ENCODE data around the gene CFAP99.
A peak's percentile ranks its signal among the peaks of the same experiment; 100 is the strongest.

CFAP99 gene

DNA sequence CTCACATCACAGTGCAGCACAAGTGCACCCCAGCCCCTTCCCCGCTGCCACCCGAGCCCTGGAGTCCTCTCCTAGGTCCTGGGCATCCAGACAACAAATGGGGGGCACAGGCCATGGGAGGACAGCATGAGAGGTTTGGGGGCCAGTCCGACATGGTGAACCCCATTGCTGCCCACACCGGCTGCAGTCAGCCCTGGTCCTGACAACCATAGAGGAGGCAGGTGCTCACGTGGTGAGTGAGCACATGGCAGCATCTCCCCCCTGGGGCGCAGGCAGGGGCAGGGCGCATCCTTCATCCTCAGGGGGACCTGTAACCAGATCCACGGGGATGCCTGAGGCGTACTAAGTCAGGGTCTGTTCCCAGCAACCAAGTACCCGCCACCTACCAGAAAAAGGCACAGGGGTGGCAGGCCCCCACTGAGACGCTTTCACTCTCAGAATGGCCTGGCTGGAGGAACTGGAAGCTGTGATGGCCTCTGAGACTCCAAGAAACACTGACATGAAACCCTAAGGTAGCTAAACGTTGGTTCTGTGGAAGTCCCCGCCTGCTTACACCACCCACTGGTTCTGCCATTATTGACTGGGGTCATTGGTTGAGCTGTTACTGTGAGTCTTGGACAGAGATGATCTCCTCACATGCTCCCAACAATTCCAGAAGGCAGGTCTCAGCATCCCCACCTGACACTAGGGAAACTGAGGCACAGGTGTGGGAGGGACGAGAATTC is 6.8 kb upstream of the CFAP99 start:
- DNase-seq (ENCODE audit: low read depth in 1 of 2, low spot score in 1 of 2): no peak

- DNase-seq (ENCODE audit: low read depth in 1 of 2, low spot score in 1 of 2): peak in 1 of 2 donors; percentile 59
Observed at GRCh38 chr4:2412534-2412884, 6.2 kb upstream of the CFAP99 start.

- peak; percentile 61 to 65 for DNase-seq (ENCODE audit: low read depth in 1 of 2, low spot score in 1 of 2)
Observed at GRCh38 chr4:2412885-2413716, 5.7 kb upstream of the CFAP99 start.

GRCh38 chr4:2413821-2414610 is 4.7 kb upstream of the CFAP99 start:
- DNase-seq (ENCODE audit: low read depth in 1 of 2, low spot score in 1 of 2): no peak

DNA sequence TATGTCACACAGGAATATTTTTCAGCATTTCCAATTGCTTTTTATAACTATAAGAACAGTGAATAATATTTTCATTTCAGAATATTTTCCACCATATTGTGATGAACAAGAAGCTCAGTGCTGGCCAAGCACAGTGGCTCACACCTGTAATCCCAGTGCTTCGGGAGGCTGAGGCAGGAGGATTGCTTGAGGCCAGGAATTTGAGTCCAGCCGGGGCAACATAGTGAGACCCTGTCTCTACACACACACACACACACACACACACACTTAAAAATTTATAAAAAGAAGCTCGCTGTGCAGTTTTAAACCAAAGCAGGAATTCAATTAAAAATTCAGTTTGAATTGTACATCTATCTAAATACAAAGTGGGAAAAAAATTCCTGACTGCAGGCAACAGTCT is 3.5 kb upstream of the CFAP99 start:
- DNase-seq (ENCODE audit: low read depth in 1 of 2, low spot score in 1 of 2): no peak

GRCh38 chr4:2415881-2416563 is 2.7 kb upstream of the CFAP99 start:
- DNase-seq (ENCODE audit: low read depth in 1 of 2, low spot score in 1 of 2): no peak

GRCh38 chr4:2416564-2417225 is 2.1 kb upstream of the CFAP99 start:
- no peak for DNase-seq (ENCODE audit: low read depth in 1 of 2, low spot score in 1 of 2)

DNA sequence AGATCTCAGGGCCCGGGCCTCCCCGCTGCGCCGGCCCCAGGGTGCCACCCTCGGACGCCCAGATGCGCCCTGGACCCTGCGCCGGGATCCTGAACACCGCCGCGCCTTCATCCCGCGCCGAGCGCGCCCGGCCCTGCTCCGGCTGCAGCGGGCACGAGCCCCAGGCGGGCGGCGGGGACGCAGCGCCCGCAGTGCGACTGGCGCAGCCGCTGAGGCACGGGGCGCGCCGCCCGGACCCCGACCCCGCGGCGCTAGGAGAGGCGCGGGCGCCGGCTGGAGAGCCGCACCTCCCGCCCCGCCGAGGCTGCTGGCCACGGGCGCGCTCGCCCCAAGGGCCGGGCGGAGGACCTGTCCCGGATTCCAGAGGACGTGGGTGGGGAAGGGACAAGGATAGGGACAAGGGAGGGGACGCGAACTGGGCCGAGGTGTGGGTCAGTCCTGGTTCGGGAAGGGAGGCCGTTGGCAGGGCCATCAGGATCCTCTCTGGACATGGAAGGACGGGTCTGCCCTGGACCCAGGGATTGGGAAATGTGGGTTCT is 1.5 kb upstream of the CFAP99 start:
- DNase-seq (ENCODE audit: low read depth in 1 of 2, low spot score in 1 of 2): no peak

DNA sequence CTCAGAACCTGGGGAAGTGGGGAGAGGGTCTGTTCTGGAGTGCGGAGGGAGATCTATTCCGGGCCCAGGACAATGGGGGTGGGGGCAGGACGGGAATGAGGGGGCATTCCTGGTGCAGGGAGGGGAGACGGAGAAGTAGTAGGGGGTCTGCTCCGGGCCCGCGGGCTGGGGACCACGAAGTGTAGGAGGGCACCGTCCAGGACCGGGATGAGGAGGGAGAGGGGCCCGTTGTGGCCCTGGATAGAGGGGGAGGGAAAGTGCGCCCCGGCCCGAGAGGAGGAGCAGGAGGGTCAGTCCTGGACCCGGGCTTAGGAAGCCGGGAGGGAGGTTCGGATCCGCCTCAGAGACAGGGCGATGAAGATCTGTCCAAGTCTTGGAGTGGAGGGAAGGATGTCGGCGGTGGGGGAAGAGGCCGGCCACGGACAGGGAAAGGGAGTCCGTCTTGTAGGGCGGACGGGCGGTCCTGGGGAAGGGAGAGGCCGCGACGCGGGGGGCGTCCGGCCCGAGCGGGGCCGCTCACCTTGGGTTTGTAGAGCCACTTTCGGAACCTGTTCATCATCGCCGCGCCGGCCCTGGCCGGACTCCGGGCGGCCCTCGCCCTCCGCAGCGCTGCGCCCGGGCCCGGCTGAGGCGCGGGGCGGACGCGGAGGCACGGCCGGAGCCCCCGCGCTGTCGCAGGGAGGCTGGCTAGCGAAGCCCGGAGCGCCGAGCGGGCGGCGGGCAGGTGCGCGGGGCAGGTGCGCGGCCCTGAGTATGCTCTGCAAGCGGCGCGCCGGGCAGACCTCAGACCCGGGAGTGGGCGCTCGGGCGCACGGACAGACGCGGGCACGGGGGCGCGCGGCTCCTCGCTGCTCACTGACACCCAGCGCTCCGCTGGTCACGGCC is 748 bp upstream of the CFAP99 start, which contains the start of gene ZFYVE28:
ZFYVE28 (minus strand) TSS at position 881 of the 885 bp plus-strand sequence; CDS start at position 559, 322 bp downstream.
- no peak for DNase-seq (ENCODE audit: low read depth in 1 of 2, low spot score in 1 of 2)

DNA sequence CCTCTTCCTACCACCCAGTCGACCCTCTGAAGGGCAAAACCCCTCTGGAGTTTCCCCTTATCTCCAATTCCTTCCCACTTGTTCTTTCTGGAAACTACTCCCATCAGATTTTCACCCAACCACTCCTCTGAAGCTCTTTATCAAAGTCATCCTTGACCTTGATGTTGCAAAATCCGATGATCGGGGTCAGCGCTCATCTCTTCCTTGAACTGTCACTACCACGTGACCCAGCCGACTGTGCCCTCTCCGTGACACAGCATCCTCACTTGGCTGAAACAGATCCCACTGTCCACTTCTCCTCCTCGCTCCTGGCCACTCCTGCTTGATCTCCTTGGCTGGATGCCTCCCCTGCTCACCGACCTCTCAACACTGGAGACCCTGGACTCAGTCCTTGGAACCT is 1.1 kb downstream of the CFAP99 start:
- DNase-seq (ENCODE audit: low read depth in 1 of 2, low spot score in 1 of 2): no peak

- DNase-seq (ENCODE audit: low read depth in 1 of 2, low spot score in 1 of 2): no peak
Observed at GRCh38 chr4:2421928-2422327, 3.2 kb downstream of the CFAP99 start.

GRCh38 chr4:2423066-2423465 is 4.3 kb downstream of the CFAP99 start:
- DNase-seq (ENCODE audit: low read depth in 1 of 2, low spot score in 1 of 2): no peak

- no peak for DNase-seq (ENCODE audit: low read depth in 1 of 2, low spot score in 1 of 2)
Observed at GRCh38 chr4:2423695-2424094, 4.9 kb downstream of the CFAP99 start.

- no peak for DNase-seq (ENCODE audit: low read depth in 1 of 2, low spot score in 1 of 2)
Observed at GRCh38 chr4:2424581-2424980, 5.8 kb downstream of the CFAP99 start.

DNA sequence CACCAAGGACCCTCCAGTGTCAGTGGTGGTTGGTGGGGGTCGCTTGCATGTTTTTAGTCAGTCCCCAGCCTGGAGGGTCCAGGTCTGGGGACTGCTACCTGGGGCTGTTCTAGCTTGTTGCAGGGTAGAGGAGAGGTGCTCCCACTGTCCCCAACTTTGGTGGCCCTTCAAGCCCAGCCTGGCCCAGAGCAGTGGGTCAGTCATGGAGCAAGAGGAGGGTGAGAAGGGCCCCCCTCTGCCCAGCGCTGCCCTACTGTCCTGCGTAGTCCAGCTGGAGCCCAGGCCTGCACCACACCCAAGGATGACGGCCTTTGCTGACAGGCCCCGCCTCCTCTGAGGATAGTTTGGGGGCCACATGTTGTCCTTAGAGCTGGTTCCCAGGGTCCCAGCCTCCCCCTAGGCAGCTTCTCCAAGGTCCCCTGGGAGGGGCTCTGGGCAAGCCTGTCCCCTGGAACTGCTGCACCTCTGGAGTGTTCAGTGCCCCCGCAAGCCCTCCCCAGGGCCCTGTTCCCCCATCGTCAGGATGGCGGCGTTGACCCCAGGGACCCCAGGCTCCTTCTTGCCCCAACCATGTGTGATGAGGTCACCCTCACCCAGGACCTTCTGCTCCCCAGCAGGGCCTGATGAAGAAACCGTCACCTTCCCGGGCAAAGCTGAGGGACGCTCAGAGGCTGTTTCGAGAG is 6.8 kb downstream of the CFAP99 start:
- no peak for DNase-seq (ENCODE audit: low read depth in 1 of 2, low spot score in 1 of 2)

DNA sequence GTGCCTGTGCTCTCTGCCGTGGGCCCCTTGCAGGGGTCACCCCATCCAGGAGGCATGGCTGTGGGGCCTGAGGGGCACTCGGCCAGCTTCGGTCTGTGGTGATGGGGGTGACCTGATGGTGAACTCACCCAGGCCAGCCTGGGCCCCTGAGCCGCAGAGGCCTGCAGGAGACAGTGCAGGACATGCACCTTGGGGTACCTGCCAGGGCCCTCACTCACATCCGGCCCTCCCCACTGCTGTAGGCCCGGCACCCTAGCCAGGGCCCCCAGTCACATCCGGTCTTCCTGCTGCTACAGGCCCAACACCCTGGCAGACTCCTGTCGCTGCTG is 7.3 kb downstream of the CFAP99 start:
- no peak for DNase-seq (ENCODE audit: low read depth in 1 of 2, low spot score in 1 of 2)

DNA sequence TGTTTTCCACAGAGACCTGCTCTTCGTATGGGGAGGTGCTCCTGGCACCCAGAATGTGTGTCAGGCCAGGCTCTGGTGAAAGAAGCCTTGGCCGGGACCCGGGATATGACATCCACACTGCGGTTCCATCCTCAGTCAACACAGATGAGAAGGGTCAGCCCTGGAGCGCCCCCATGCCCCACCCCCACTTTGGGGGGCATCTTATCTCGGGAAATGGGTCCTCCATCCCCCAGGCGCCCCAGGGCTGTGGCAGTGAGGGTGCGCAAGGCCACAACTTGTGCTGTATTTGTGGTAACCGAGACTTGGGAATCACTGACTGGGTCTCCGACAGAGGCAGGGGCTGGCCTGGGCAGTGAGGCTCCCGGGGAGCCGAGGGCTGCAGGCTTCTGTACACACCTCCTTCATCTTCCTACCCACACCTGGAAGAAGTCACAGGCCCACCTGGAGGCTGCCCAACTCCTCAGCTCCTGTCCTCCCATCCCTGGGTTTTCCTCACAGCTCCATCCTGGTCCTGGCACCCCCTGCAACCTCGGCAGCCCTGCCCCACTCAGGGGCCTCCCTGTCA is 8.0 kb downstream of the CFAP99 start:
- DNase-seq (ENCODE audit: low read depth in 1 of 2, low spot score in 1 of 2): no peak

Data from activated CD4-positive, alpha-beta T cell treated with anti-CD3 and anti-CD28 coated beads, Interleukin-2, amount 50 U/mL, for 24 hours (primary cell).